Spleen (tissue), 7 donors: ENCODE data around the gene GPR137.

Experiments
- CTCF ChIP-seq, 11 experiments: fragments of 200-600 bp in 7 of 11; fragments of 450-650 bp in 4 of 11; sonication (generic) in 4 of 11; IDR thresholded peaks in 8 of 11; conservative IDR thresholded peaks in 3 of 11; 1 replicate in 7 of 11; 2 replicates in 4 of 11; pipeline versions ENCODE4 v1.4.0 to v1.8.0; 2016 to 2021; ENCODE audit warnings: antibody characterized with exemption in 11 of 11, inconsistent platforms in 4 of 11, mild to moderate bottlenecking in 1 of 11
- POLR2A ChIP-seq, 3 donors: fragments of 450-650 bp; IDR thresholded peaks; one replicate each; pipeline ENCODE4 v1.5.1; 2017; ENCODE audit warnings: antibody characterized with exemption in 3 of 3, mild to moderate bottlenecking in 1 of 3
- donor health status: DM: no; HTN: no; CAD: no; lungs with moderate emphysema.
- donor health status: DM: no; HTN: no; CAD: no.
- donor health status: DM: no; HTN: no; CAD: no.

GRCh38 chr11:64250415-64251015 is 35.1 kb upstream of the GPR137 start:
- no peak for TF ChIP-seq CTCF (IDR thresholded peaks at IDR 0.05 in 8 of 11, conservative IDR thresholded peaks at IDR 0.05 in 3 of 11)
- no peak for TF ChIP-seq POLR2A (IDR thresholded peaks at IDR 0.05)
